Uterus (tissue), 4 donors: ENCODE results near the gene AIG1. TPM values are rescaled to one million over a fixed set of nuclear protein-coding genes. Genes with fewer than 3 reads are reported as not detected.

Experiments used
- DNase-seq, 2 donors: peaks; one replicate each; pipeline ENCODE4 v3.0.0-alpha.2; 2019 to 2020
- H3K27ac ChIP-seq, 2 donors: fragments of 200-600 bp; sonication (generic); 1 replicate in 1 of 2; 2 replicates in 1 of 2; pipeline ENCODE4 v1.5.1; 2016 to 2018
- H3K27me3 ChIP-seq, 2 donors: fragments of 200-600 bp; sonication (generic); one replicate each; pipeline ENCODE4 v1.5.1; 2018 to 2019; ENCODE audit warnings: control low read depth in 1 of 2
- H3K36me3 ChIP-seq, 2 donors: fragments of 200-600 bp; sonication (generic); one replicate each; pipeline ENCODE4 v1.5.1; 2019; ENCODE audit warnings: control low read depth in 1 of 2
- H3K4me1 ChIP-seq, 2 donors: fragments of 200-600 bp; sonication (generic); one replicate each; pipeline ENCODE4 v1.5.1; 2018 to 2019; ENCODE audit warnings: control low read depth in 1 of 2
- H3K4me3 ChIP-seq, 2 donors: fragments of 200-600 bp; sonication (generic); 1 replicate in 1 of 2; 2 replicates in 1 of 2; pipeline ENCODE4 v1.5.1; 2018 to 2019; ENCODE audit warnings: mild to moderate bottlenecking in 1 of 2
- H3K9me3 ChIP-seq, 2 donors: fragments of 200-600 bp; sonication (generic); one replicate each; pipeline ENCODE4 v1.5.1; 2019; ENCODE audit warnings: control low read depth in 1 of 2
- POLR2A ChIP-seq, 2 donors: fragments of 450-650 bp; IDR thresholded peaks; one replicate each; pipeline ENCODE4 v1.6.1; 2016; ENCODE audit warnings: antibody characterized with exemption in 2 of 2, mild to moderate bottlenecking in 1 of 2, moderate library complexity in 1 of 2
- intact Hi-C: fragments of 100-400 bp; cut with DNase I; formaldehyde crosslinking; loops from one replicate; pipeline ENCODE4 v1.15.1; 2023; ENCODE audit warnings: low total_unique reads
- total RNA-seq, 4 donors: library from RNA; depleted of rRNA in 3 of 4; stranded (reverse); fragments of >200 nt in 3 of 4; gene quantifications; one replicate each; pipeline versions ENCODE4 v1.1.0 to v1.2.4, GENCODE V29; 2014 to 2023
- TF ChIP-seq, protein P1 (sequence below), 4 experiments: fragments of 200-600 bp in 2 of 4; fragments of 450-650 bp in 2 of 4; sonication (generic) in 2 of 4; IDR thresholded peaks; one replicate each; pipeline ENCODE4 v1.5.1; 2016 to 2019; ENCODE audit warnings: antibody characterized with exemption in 4 of 4, mild to moderate bottlenecking in 2 of 4, moderate library complexity in 1 of 4
- donor health status: DM: yes; HTN: yes; CAD: no.

Gene AIG1
- total RNA-seq, 4 donors from 2014 or later, result 6.9 to 36.6 (median 27.8) TPM

GRCh38 chr6:143097224-143097795 lies 36.6 kb downstream of the AIG1 start:
- no peaks in the 10 kb centered on the region for H3K36me3 ChIP-seq
- H3K27ac ChIP-seq, result no peak overlapping the region
- H3K4me3 ChIP-seq, result no peak overlapping the region
- no peaks in the 10 kb centered on the region for H3K27me3 ChIP-seq
- no peak for DNase-seq
- TF ChIP-seq, protein P1, sequence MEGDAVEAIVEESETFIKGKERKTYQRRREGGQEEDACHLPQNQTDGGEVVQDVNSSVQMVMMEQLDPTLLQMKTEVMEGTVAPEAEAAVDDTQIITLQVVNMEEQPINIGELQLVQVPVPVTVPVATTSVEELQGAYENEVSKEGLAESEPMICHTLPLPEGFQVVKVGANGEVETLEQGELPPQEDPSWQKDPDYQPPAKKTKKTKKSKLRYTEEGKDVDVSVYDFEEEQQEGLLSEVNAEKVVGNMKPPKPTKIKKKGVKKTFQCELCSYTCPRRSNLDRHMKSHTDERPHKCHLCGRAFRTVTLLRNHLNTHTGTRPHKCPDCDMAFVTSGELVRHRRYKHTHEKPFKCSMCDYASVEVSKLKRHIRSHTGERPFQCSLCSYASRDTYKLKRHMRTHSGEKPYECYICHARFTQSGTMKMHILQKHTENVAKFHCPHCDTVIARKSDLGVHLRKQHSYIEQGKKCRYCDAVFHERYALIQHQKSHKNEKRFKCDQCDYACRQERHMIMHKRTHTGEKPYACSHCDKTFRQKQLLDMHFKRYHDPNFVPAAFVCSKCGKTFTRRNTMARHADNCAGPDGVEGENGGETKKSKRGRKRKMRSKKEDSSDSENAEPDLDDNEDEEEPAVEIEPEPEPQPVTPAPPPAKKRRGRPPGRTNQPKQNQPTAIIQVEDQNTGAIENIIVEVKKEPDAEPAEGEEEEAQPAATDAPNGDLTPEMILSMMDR (IDR thresholded peaks at IDR 0.05), result no peak
- no peak for TF ChIP-seq POLR2A (IDR thresholded peaks at IDR 0.05)
- intact Hi-C loops, result no loop called here
- H3K9me3 ChIP-seq, result no peaks in the 10 kb centered on the region
- H3K4me1 ChIP-seq, result no peaks in the 10 kb centered on the region

- H3K4me3 ChIP-seq, result no peak overlapping the region
- intact Hi-C loops, result no loop called here
- H3K27me3 ChIP-seq, result no peaks in the 10 kb centered on the region
- TF ChIP-seq, protein P1 (IDR thresholded peaks at IDR 0.05), result no peak
- no peak for TF ChIP-seq POLR2A (IDR thresholded peaks at IDR 0.05)
- no peaks in the 10 kb centered on the region for H3K4me1 ChIP-seq
- DNase-seq, result no peak
- no peaks in the 10 kb centered on the region for H3K9me3 ChIP-seq
- H3K27ac ChIP-seq, result no peak overlapping the region
- H3K36me3 ChIP-seq, result no peaks in the 10 kb centered on the region
These were observed 37.5 kb downstream of the AIG1 start for GRCh38 chr6:143098054-143098671.

DNA sequence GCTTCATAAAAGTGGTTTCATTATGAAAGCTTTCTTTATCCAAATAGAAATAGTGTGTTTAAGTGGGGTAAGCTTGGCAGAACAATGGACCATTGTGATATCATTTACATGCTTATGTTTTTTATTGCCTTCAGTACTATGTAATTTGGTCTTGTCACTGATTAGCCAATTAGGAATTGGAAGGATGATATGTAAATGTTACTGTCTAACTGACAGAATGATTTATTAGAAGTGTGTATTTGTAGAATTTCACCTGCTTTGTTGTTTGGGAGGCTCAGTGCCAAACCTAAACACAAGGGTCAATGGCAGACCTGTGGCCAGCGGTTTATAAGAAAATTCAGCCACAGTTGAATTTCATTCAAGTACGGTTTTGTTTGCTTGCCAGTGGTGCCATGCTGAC lies 39.0 kb downstream of the AIG1 start:
- no peaks in the 10 kb centered on the region for H3K9me3 ChIP-seq
- no peak for DNase-seq
- H3K27ac ChIP-seq, result no peak overlapping the region
- H3K4me3 ChIP-seq, result no peak overlapping the region
- H3K4me1 ChIP-seq, result no peaks in the 10 kb centered on the region
- no peaks in the 10 kb centered on the region for H3K27me3 ChIP-seq
- intact Hi-C loops, result no loop called here
- TF ChIP-seq, protein P1 (IDR thresholded peaks at IDR 0.05), result no peak
- TF ChIP-seq POLR2A (IDR thresholded peaks at IDR 0.05), result no peak
- H3K36me3 ChIP-seq, result no peaks in the 10 kb centered on the region

GRCh38 chr6:143100429-143100828 lies 39.7 kb downstream of the AIG1 start:
- TF ChIP-seq, protein P1 (IDR thresholded peaks at IDR 0.05), result no peak
- TF ChIP-seq POLR2A (IDR thresholded peaks at IDR 0.05), result no peak
- no peaks in the 10 kb centered on the region for H3K4me1 ChIP-seq

DNA sequence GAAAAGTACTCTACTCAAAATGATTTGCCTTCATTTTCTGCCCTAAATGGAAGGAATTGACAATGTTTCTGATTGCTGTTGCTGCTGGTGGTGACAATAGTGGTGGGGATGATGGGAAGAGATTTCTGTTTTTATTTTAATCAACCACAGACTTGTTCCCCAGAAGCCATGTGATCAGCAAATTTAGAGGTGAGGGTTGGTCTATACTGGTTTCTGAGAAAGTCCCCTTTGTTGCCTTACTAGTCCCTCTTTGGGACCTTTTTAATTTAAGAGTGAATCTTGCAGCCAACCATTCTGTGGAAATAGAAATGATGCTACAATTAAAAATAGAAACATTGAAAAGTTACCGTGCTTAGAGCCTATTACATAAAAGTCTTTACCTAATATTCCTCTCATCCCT lies 43.2 kb downstream of the AIG1 start:
- H3K9me3 ChIP-seq, result no peaks in the 10 kb centered on the region
- no peak overlapping the region for H3K27ac ChIP-seq
- DNase-seq, result no peak
- H3K27me3 ChIP-seq, result no peaks in the 10 kb centered on the region
- intact Hi-C loops, result no loop called here
- H3K36me3 ChIP-seq, result no peaks in the 10 kb centered on the region
- no peaks in the 10 kb centered on the region for H3K4me1 ChIP-seq
- TF ChIP-seq POLR2A (IDR thresholded peaks at IDR 0.05), result no peak
- TF ChIP-seq, protein P1 (IDR thresholded peaks at IDR 0.05), result no peak
- no peak overlapping the region for H3K4me3 ChIP-seq

More at GRCh38 chr6:143100429-143100828, 39.7 kb downstream of the AIG1 start:
- H3K36me3 ChIP-seq, result no peaks in the 10 kb centered on the region
- no peak for DNase-seq
- no peak overlapping the region for H3K27ac ChIP-seq
- intact Hi-C loops, result no loop called here
- H3K9me3 ChIP-seq, result no peaks in the 10 kb centered on the region
- no peaks in the 10 kb centered on the region for H3K27me3 ChIP-seq
- H3K4me3 ChIP-seq, result no peak overlapping the region
